ENCODE data around the gene LTBP2. TPM values are rescaled to one million over a fixed set of nuclear protein-coding genes. Genes with fewer than 3 reads are reported as not detected.
A peak's percentile ranks its signal among the peaks of the same experiment; 100 is the strongest.

LTBP2 gene
- total RNA-seq, 1 experiment from 2014 or later, result 17.4 TPM

DNA sequence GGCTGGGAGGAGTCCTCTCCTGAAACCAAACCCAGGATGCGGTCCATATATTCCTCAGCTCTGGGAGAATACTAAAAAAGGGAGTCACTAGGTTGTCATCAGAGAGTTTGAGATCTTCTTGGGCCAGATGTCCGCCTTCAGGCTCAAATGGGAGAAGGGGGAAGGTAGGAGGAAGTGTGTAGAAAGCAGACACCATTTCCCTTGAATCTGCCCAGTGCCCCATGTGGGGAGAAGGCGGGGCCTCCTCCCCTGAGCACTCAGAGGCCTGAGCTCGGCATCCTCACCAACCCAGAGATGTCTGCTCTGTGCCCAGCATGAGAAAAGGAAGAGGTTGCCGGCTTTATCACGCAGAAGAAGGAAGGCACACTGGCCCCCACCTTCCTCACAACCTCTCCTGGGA lies 37.3 kb downstream of the LTBP2 start:
- BruUV-seq (replicated peaks), result no TSS peak
- no peak for ATAC-seq

DNA sequence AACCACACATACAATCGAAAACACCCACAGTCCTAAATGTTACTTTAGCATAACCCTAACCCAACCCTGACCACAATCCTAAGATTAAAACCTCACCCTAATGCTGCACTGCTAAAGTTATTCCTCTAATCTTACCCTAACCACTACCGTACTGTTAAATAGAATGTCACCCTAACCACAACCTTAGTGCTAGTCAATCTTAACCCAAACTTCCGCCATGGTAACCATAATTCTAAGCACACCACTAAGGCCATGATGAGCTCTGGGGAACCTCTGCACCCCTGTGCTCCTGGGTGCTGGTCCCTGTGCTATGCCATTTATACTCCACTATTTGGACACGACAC lies 38.0 kb downstream of the LTBP2 start:
- Histone ChIP-seq H3K9me2 (replicated peaks; ENCODE audit: low read length) (no peaks in the 10 kb centered on the region), H3K27me3 (ENCODE audit: low read length) (no peaks in the 10 kb centered on the region), H3K9ac (ENCODE audit: low read length) (no peak overlapping the region), H3K27ac (ENCODE audit: low read length) (peak overlapping the region; percentile 98), H3K79me2 (ENCODE audit: low read length) (peaks cover 4% of the 10 kb centered on the region; the same call in 1 of the 2 replicates), H3K36me3 (ENCODE audit: low read depth, low read length) (no peaks in the 10 kb centered on the region), H3K9me3 (ENCODE audit: low read length) (no peaks in the 10 kb centered on the region), H4K20me1 (ENCODE audit: low read length) (no peaks in the 10 kb centered on the region), H3K4me2 (ENCODE audit: low read length) (peak overlapping the region; percentile 85; the same call in 1 of the 2 replicates), H2AFZ (ENCODE audit: low read length) (no peak overlapping the region), H3K4me1 (ENCODE audit: insufficient read depth, low read length) (peaks cover 59% of the 10 kb centered on the region), H3K4me3 (ENCODE audit: low read length) (no peak overlapping the region), H3F3A (ENCODE audit: low read length, unreplicated experiment) (peaks cover 17% of the 10 kb centered on the region)
- no TSS peak for BruUV-seq (replicated peaks)
- intact Hi-C loops (cut with micrococcal nuclease), result no loop called here
- TF ChIP-seq, protein P1, sequence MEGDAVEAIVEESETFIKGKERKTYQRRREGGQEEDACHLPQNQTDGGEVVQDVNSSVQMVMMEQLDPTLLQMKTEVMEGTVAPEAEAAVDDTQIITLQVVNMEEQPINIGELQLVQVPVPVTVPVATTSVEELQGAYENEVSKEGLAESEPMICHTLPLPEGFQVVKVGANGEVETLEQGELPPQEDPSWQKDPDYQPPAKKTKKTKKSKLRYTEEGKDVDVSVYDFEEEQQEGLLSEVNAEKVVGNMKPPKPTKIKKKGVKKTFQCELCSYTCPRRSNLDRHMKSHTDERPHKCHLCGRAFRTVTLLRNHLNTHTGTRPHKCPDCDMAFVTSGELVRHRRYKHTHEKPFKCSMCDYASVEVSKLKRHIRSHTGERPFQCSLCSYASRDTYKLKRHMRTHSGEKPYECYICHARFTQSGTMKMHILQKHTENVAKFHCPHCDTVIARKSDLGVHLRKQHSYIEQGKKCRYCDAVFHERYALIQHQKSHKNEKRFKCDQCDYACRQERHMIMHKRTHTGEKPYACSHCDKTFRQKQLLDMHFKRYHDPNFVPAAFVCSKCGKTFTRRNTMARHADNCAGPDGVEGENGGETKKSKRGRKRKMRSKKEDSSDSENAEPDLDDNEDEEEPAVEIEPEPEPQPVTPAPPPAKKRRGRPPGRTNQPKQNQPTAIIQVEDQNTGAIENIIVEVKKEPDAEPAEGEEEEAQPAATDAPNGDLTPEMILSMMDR (conservative IDR thresholded peaks at IDR 0.05; ENCODE audit: low read depth, low read length), result no peak
- DNase-seq (no peak), ATAC-seq (no peak)
- ChIA-PET CTCF (no interaction called here), POLR2A (ENCODE audit: unreplicated experiment) (no interaction called here)

More for the DNA sequence above, 37.3 kb downstream of the LTBP2 start:
- H3K4me3 ChIP-seq (ENCODE audit: low read length), result no peak overlapping the region
- no peaks in the 10 kb centered on the region; the same call in 1 of the 2 replicates for H3K79me2 ChIP-seq (ENCODE audit: low read length)
- H3K27ac ChIP-seq (ENCODE audit: low read length), result no peak overlapping the region
- H3K9me3 ChIP-seq (ENCODE audit: low read length), result no peaks in the 10 kb centered on the region
- CTCF ChIA-PET, result no interaction called here
- no peak overlapping the region for H2AFZ ChIP-seq (ENCODE audit: low read length)
- H3K9me2 ChIP-seq (replicated peaks; ENCODE audit: low read length), result no peaks in the 10 kb centered on the region
- POLR2A ChIA-PET (ENCODE audit: unreplicated experiment), result no interaction called here
- DNase-seq, result no peak
- no peaks in the 10 kb centered on the region for H4K20me1 ChIP-seq (ENCODE audit: low read length)
- no peak overlapping the region for H3K4me2 ChIP-seq (ENCODE audit: low read length)
- no peaks in the 10 kb centered on the region for H3K27me3 ChIP-seq (ENCODE audit: low read length)
- peaks cover 59% of the 10 kb centered on the region for H3K4me1 ChIP-seq (ENCODE audit: insufficient read depth, low read length)
- H3K9ac ChIP-seq (ENCODE audit: low read length), result no peak overlapping the region
- no peaks in the 10 kb centered on the region for H3K36me3 ChIP-seq (ENCODE audit: low read depth, low read length)
- TF ChIP-seq EZH2phosphoT487 (IDR thresholded peaks at IDR 0.05; ENCODE audit: borderline replicate concordance, low read length) (no peak), EZH2 (IDR thresholded peaks at IDR 0.05; ENCODE audit: low read length, unreplicated experiment) (no peak)
- peaks cover 17% of the 10 kb centered on the region for H3F3A ChIP-seq (ENCODE audit: low read length, unreplicated experiment)
- intact Hi-C loops (cut with micrococcal nuclease), result no loop called here

DNA sequence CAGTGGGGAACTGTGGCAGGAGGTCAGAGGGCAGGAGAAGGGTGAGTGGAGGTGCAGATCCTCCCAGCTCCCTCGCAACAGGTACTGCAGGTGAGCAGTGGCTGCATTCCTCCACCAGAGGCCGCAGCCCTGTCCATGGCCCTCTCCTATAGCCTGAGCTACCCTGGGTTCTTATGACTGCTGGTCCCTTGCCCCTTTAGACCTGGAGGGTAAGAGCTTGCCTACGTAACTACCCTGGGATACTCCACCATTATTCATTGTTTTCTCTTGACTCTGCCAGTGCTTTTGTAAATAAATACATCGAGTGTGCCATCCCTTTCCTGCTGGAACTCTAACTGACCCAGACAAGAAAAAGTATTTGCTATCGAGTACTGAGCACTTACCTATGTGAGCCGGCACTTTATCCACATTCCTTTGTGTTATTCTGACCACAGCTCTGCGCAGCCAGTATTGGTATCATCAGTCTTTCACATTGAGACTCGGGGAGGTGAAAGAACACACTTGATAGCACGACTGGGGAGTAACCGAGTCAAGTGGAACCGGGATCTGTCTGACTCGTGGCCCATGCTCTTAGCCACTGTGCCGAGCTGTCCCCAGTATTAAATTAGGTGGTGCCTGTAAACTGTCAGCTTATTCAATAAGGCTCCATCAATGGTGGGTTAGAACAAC lies 38.5 kb downstream of the LTBP2 start:
- peak overlapping the region; percentile 98 for H3K27ac ChIP-seq (ENCODE audit: low read length)
- H3K27me3 ChIP-seq (ENCODE audit: low read length), result no peaks in the 10 kb centered on the region
- peak overlapping the region; percentile 80; the same call in 1 of the 2 replicates for H3K9ac ChIP-seq (ENCODE audit: low read length)
- H3K9me3 ChIP-seq (ENCODE audit: low read length), result no peaks in the 10 kb centered on the region
- DNase-seq, result peak; percentile 45
- TF ChIP-seq, protein P1 (conservative IDR thresholded peaks at IDR 0.05; ENCODE audit: low read depth, low read length), result peak; percentile 43
- TF ChIP-seq EZH2phosphoT487 (IDR thresholded peaks at IDR 0.05; ENCODE audit: borderline replicate concordance, low read length), result no peak
- H3K9me2 ChIP-seq (replicated peaks; ENCODE audit: low read length), result no peaks in the 10 kb centered on the region
- BruUV-seq (replicated peaks), result no TSS peak
- H3K4me1 ChIP-seq (ENCODE audit: insufficient read depth, low read length), result peaks cover 58% of the 10 kb centered on the region
- ChIA-PET POLR2A (ENCODE audit: unreplicated experiment) (no interaction called here), CTCF (interaction anchor here (0.8 to 2.2 kb wide), 3 partner anchors 35 to 71 kb away, joined by 3 to 11 read pairs (median 8); no protein-coding TSS in a partner anchor)
- H3K36me3 ChIP-seq (ENCODE audit: low read depth, low read length), result no peaks in the 10 kb centered on the region
- peaks cover 17% of the 10 kb centered on the region for H3F3A ChIP-seq (ENCODE audit: low read length, unreplicated experiment)
- peaks cover 7% of the 10 kb centered on the region; the same call in 1 of the 2 replicates for H3K79me2 ChIP-seq (ENCODE audit: low read length)
- peak overlapping the region; percentile 85; the same call in 1 of the 2 replicates for H3K4me2 ChIP-seq (ENCODE audit: low read length)
- intact Hi-C loops (cut with micrococcal nuclease), result loop anchor here (2.0 kb wide), 1 partner anchor 35 kb away; no protein-coding TSS in a partner anchor
- ATAC-seq, result peak; percentile 4; the same call in 1 of the 2 replicates
- H3K4me3 ChIP-seq (ENCODE audit: low read length), result no peak overlapping the region
- no peaks in the 10 kb centered on the region for H4K20me1 ChIP-seq (ENCODE audit: low read length)
- no peak overlapping the region for H2AFZ ChIP-seq (ENCODE audit: low read length)
